Neural cell (in vitro differentiated cells): Measurements from ENCODE around the gene ME1. TPM values are rescaled to one million over a fixed set of nuclear protein-coding genes. Genes with fewer than 3 reads are reported as not detected.

ENCODE experiments used
- H2AFZ ChIP-seq: fragments of 200-600, 300-800 bp; sonication (generic), shearing (Covaris generic); 2 replicates; pipeline ENCODE4 v1.6.0; 2014; ENCODE audit warnings: low read depth, mild to moderate bottlenecking, antibody characterized with exemption, low read length, moderate library complexity
- H3F3A ChIP-seq: fragments of 200-600 bp; shearing (Covaris generic); 2 replicates; pipeline ENCODE4 v1.6.1; 2016; ENCODE audit warnings: mild to moderate bottlenecking, moderate library complexity, mixed read lengths, antibody characterized with exemption, low read length; ENCODE audit not compliant: insufficient read depth, poor library complexity, severe bottlenecking
- H3K27ac ChIP-seq: fragments of 200-600, 300-800 bp; sonication (generic), shearing (Covaris generic); 2 replicates; pipeline ENCODE4 v1.5.1; 2014; ENCODE audit warnings: mild to moderate bottlenecking, low read length, moderate library complexity
- H3K27me3 ChIP-seq: fragments of 300-800, 200-600 bp; sonication (generic), shearing (Covaris generic); 2 replicates; pipeline ENCODE4 v1.6.0; 2014; ENCODE audit warnings: mild to moderate bottlenecking, low read depth, low read length, moderate library complexity; ENCODE audit not compliant: insufficient read depth
- H3K36me3 ChIP-seq: fragments of 300-800, 200-600 bp; sonication (generic), shearing (Covaris generic); 2 replicates; pipeline ENCODE4 v1.5.1; 2014; ENCODE audit warnings: mild to moderate bottlenecking, antibody characterized with exemption, low read length, moderate library complexity; ENCODE audit not compliant: insufficient read depth
- H3K4me2 ChIP-seq: fragments of 300-800, 200-600 bp; sonication (generic), shearing (Covaris generic); 2 replicates; pipeline ENCODE4 v1.6.0; 2014; ENCODE audit warnings: mild to moderate bottlenecking, low read length
- H3K4me3 ChIP-seq: fragments of 300-800, 200-600 bp; sonication (generic), shearing (Covaris generic); 2 replicates; pipeline ENCODE4 v1.5.1; 2014; ENCODE audit warnings: mild to moderate bottlenecking, low read length, moderate library complexity
- H3K79me2 ChIP-seq: fragments of 200-600 bp; shearing (Covaris generic); replicated peaks from 2 replicates; pipeline ENCODE4 v1.6.0; 2014; ENCODE audit warnings: mild to moderate bottlenecking, low read length, moderate library complexity; ENCODE audit not compliant: insufficient read depth
- H3K9ac ChIP-seq: fragments of 300-800, 200-600 bp; sonication (generic), shearing (Covaris generic); 2 replicates; pipeline ENCODE4 v1.6.1; 2016; ENCODE audit warnings: mild to moderate bottlenecking, low read length, mixed read lengths
- H3K9me2 ChIP-seq: fragments of 200-600 bp; shearing (Covaris generic); 2 replicates; pipeline ENCODE4 v1.6.1; 2016; ENCODE audit warnings: mild to moderate bottlenecking, low read length, mixed read lengths; ENCODE audit not compliant: insufficient read depth
- H3K9me3 ChIP-seq: fragments of 200-600, 300-800 bp; sonication (generic), shearing (Covaris generic); 2 replicates; pipeline ENCODE4 v1.6.1; 2016; ENCODE audit warnings: mild to moderate bottlenecking, mixed run types, low read length, moderate library complexity, mixed read lengths
- H4K20me1 ChIP-seq: fragments of 200-600 bp; shearing (Covaris generic); 2 replicates; pipeline ENCODE4 v1.6.1; 2016; ENCODE audit warnings: mild to moderate bottlenecking, mixed run types; ENCODE audit not compliant: insufficient read depth
- CTCF ChIP-seq: fragments of 450-650 bp; IDR thresholded peaks from 2 replicates; pipeline ENCODE4 v1.5.1; 2014; ENCODE audit warnings: antibody characterized with exemption, mild to moderate bottlenecking, moderate library complexity; ENCODE audit not compliant: poor library complexity, severe bottlenecking
- EP300 ChIP-seq: fragments of 450-650 bp; conservative IDR thresholded peaks from 2 replicates; pipeline ENCODE4 v1.6.1; 2014; ENCODE audit warnings: antibody characterized with exemption, mild to moderate bottlenecking, moderate library complexity; ENCODE audit not compliant: poor library complexity, severe bottlenecking
- EZH2 ChIP-seq: fragments of 200-600, 300-800 bp; shearing (Covaris generic), sonication (generic); IDR thresholded peaks from 2 replicates; pipeline ENCODE4 v1.6.1; 2014; ENCODE audit warnings: antibody characterized with exemption, low read length, borderline replicate concordance, mild to moderate bottlenecking; ENCODE audit not compliant: insufficient read depth, poor library complexity, severe bottlenecking
- MXI1 ChIP-seq: fragments of 450-650 bp; conservative IDR thresholded peaks from 2 replicates; pipeline ENCODE4 v1.6.1; 2014; ENCODE audit warnings: antibody characterized with exemption, mild to moderate bottlenecking; ENCODE audit not compliant: poor library complexity, severe bottlenecking
- POLR2AphosphoS5 ChIP-seq: IDR thresholded peaks from 2 replicates; pipeline ENCODE4 v1.6.1; 2012
- RAD21 ChIP-seq: fragments of 450-650 bp; conservative IDR thresholded peaks from 2 replicates; pipeline ENCODE4 v1.6.1; 2014; ENCODE audit warnings: antibody characterized with exemption, mild to moderate bottlenecking, moderate library complexity
- REST ChIP-seq: IDR thresholded peaks from 2 replicates; pipeline ENCODE4 v1.6.1; 2012; ENCODE audit warnings: borderline replicate concordance
- SMC3 ChIP-seq: fragments of 450-650 bp; conservative IDR thresholded peaks from 2 replicates; pipeline ENCODE4 v1.6.1; 2014; ENCODE audit warnings: antibody characterized with exemption, mild to moderate bottlenecking, moderate library complexity; ENCODE audit not compliant: poor library complexity
- TAF1 ChIP-seq: IDR thresholded peaks from 2 replicates; pipeline ENCODE4 v1.6.1; 2012; ENCODE audit warnings: low read depth
- polyA plus RNA-seq: library from polyadenylated mRNA; depleted of rRNA; stranded (reverse); fragments of >200 nt; gene quantifications from 2 replicates; pipeline ENCODE4 v1.2.3, GENCODE V29; 2014

Gene ME1
- polyA plus RNA-seq, 1 donor from 2014 or later, result 0.09 TPM

- H3K4me3 ChIP-seq, result no peak overlapping the region
- no peaks in the 10 kb centered on the region for H3K36me3 ChIP-seq
- H3K9ac ChIP-seq, result no peak overlapping the region
- H3F3A ChIP-seq, result no peaks in the 10 kb centered on the region
- H2AFZ ChIP-seq, result no peak overlapping the region
- no peaks in the 10 kb centered on the region for H3K27me3 ChIP-seq
- H3K79me2 ChIP-seq, result no peaks in the 10 kb centered on the region
- no peaks in the 10 kb centered on the region for H4K20me1 ChIP-seq
- H3K27ac ChIP-seq, result no peak overlapping the region
- TF ChIP-seq CTCF (no peak), MXI1 (no peak), EZH2 (no peak), SMC3 (no peak), TAF1 (no peak), EP300 (no peak), POLR2AphosphoS5 (no peak), RAD21 (no peak), REST (no peak)
- H3K9me3 ChIP-seq, result no peaks in the 10 kb centered on the region
- H3K4me2 ChIP-seq, result no peak overlapping the region
- H3K9me2 ChIP-seq, result no peaks in the 10 kb centered on the region
Measured at GRCh38 chr6:83370567-83370966, 60.3 kb downstream of the ME1 start.

- H4K20me1 ChIP-seq, result no peaks in the 10 kb centered on the region
- H3K4me2 ChIP-seq, result no peak overlapping the region
- no peaks in the 10 kb centered on the region for H3K9me3 ChIP-seq
- no peak overlapping the region for H3K9ac ChIP-seq
- H3K9me2 ChIP-seq, result no peaks in the 10 kb centered on the region
- H3K27ac ChIP-seq, result no peak overlapping the region
- TF ChIP-seq REST, result no peak
- no peak for TF ChIP-seq EP300
- no peak for TF ChIP-seq MXI1
- TF ChIP-seq POLR2AphosphoS5, result no peak
- no peak for TF ChIP-seq EZH2
- TF ChIP-seq TAF1, result no peak
- TF ChIP-seq SMC3, result no peak
- no peak for TF ChIP-seq CTCF
- no peak for TF ChIP-seq RAD21
- H2AFZ ChIP-seq, result no peak overlapping the region
- H3F3A ChIP-seq, result no peaks in the 10 kb centered on the region
- H3K27me3 ChIP-seq, result no peaks in the 10 kb centered on the region
- no peak overlapping the region for H3K4me3 ChIP-seq
- no peaks in the 10 kb centered on the region for H3K36me3 ChIP-seq
- H3K79me2 ChIP-seq, result no peaks in the 10 kb centered on the region
Measured at GRCh38 chr6:83369692-83370091, 61.2 kb downstream of the ME1 start.
